HK-2 (cell line): ENCODE data around the gene DIP2A.
A peak's percentile ranks its signal among the peaks of the same experiment; 100 is the strongest.
"Not testable (repeated sequence)": the region's sequence is repeated elsewhere in the genome, so short reads cannot be mapped to it uniquely, and the experiment has no call there.

Source experiments
- DNase-seq: peaks from one replicate; pipeline ENCODE4 v3.0.0-alpha.2; 2018; ENCODE audit not compliant: unreplicated experiment

Gene DIP2A

GRCh38 chr21:46555225-46555617 lies 96.5 kb downstream of the DIP2A start:
- DNase-seq = no peak

- DNase-seq = no peak
Measured at GRCh38 chr21:46555678-46556077, 97.0 kb downstream of the DIP2A start.

- DNase-seq = no peak
Measured at GRCh38 chr21:46556802-46557201, 98.1 kb downstream of the DIP2A start.

GRCh38 chr21:46557469-46557868 lies 98.8 kb downstream of the DIP2A start:
- no peak for DNase-seq

- DNase-seq = no peak
Measured at GRCh38 chr21:46557919-46558392, 99.3 kb downstream of the DIP2A start.

- DNase-seq = no peak
Measured at GRCh38 chr21:46559291-46559983, 100.7 kb downstream of the DIP2A start.

- DNase-seq = no peak
Measured at GRCh38 chr21:46560568-46561444, 102.1 kb downstream of the DIP2A start.

- DNase-seq = no peak
Measured at GRCh38 chr21:46561445-46562090, 102.9 kb downstream of the DIP2A start.

- DNase-seq = no peak
Measured at GRCh38 chr21:46562472-46562871, 103.8 kb downstream of the DIP2A start.

GRCh38 chr21:46562964-46563607 lies 104.4 kb downstream of the DIP2A start:
- peak; percentile 16 for DNase-seq

- DNase-seq = no peak
Measured at GRCh38 chr21:46564391-46564790, 105.7 kb downstream of the DIP2A start.

GRCh38 chr21:46567348-46567747 lies 108.7 kb downstream of the DIP2A start:
- no peak for DNase-seq

- DNase-seq = no peak
Measured at GRCh38 chr21:46568562-46568961, 109.9 kb downstream of the DIP2A start.

- DNase-seq = no peak
Measured at GRCh38 chr21:46569081-46569480, 110.4 kb downstream of the DIP2A start.

GRCh38 chr21:46570119-46570518 lies 111.4 kb downstream of the DIP2A start:
- no peak for DNase-seq

- DNase-seq = no peak
Measured at GRCh38 chr21:46570631-46571030, 111.9 kb downstream of the DIP2A start.

- no peak for DNase-seq
Measured at GRCh38 chr21:46572850-46573249, 114.2 kb downstream of the DIP2A start.

- DNase-seq = not testable (repeated sequence)
Measured at GRCh38 chr21:46577786-46578185, 119.1 kb downstream of the DIP2A start.

GRCh38 chr21:46579394-46579793 lies 120.7 kb downstream of the DIP2A start:
- DNase-seq = not testable (repeated sequence)

- DNase-seq = no peak
Measured at GRCh38 chr21:46581780-46582307, 123.2 kb downstream of the DIP2A start.

GRCh38 chr21:46585191-46585953 lies 126.7 kb downstream of the DIP2A start:
- DNase-seq = no peak
